Lung microvascular endothelial cell (primary cell): Measurements from ENCODE around the gene TM9SF2. TPM values are rescaled to one million over a fixed set of nuclear protein-coding genes. Genes with fewer than 3 reads are reported as not detected.

Experiments used
- total RNA-seq: library from RNA; depleted of rRNA; stranded (reverse); fragments of >200 nt; gene quantifications from 2 replicates; pipeline ENCODE4 v1.2.1, GENCODE V29; 2014

Gene TM9SF2
- total RNA-seq, 1 donor from 2014 or later = 116 TPM

Other genes with a start within 250 kb of the TM9SF2 start
- gene GPR18, start 243.1 kb upstream of the TM9SF2 start, total RNA-seq = not detected in 2 replicates
- 0.40 and 1.1 TPM in 2 replicates for gene GPR183, start 194.1 kb upstream of the TM9SF2 start, total RNA-seq
- gene CLYBL, start 105.2 kb downstream of the TM9SF2 start, total RNA-seq = 0.99 and 2.0 TPM in 2 replicates